ENCODE results near the gene PCBP4.
"Not testable (repeated sequence)": the region's sequence is repeated elsewhere in the genome, so short reads cannot be mapped to it uniquely, and the experiment has no call there.

The PCBP4 gene

DNA sequence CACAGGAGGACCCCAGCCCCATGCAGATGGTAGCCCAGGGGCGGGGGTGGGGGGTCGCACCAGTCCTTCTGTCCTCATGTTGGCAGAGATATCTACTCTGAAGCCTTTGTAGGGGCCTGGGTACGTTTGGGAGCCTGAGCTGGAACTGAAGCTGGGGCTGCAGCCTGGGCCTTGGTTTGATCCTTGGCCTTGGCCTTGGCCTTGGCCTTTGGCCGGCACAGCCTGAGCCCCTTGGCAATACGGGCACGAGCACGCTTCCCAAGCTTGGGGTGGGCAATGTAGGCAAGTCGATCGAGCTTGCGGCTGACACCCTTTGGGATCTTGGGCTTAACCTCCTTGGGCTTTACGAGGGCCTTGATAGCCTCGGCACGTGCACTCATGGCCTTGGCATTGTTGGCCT, 26.4 kb upstream of the PCBP4 start:
- DNase-seq = not testable (repeated sequence)

DNA sequence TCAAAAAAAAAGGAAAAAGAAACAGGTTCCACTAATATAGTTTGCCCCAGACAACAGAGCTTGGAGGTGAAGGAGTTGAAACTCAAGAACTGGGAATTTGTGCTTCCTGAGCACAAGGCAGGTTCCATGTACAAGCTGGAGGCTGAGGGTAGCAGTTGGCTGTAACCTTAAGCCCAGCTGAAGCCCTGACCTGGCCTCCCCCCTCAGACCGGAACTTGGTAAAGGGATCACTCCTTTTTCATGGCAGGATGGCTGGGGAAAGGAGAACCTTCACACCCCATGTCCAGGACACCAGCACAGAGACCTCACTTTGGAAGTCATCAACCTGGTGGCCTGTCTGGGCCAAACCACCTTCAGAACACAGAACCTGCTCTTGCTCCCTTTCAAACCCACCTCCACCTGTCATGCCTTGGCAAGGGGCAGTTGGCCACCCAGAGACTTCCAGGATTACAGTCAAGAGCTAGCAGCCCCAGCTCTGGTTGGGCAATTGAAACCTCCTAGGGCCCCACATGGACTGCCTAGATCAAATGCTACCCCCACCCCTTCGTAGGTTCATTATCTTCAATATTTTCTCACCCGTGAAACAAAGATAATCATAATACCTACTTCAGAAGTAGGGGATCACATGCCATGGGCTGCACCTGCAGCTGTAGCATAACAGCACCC, 24.9 kb upstream of the PCBP4 start:
- no peak for DNase-seq

DNA sequence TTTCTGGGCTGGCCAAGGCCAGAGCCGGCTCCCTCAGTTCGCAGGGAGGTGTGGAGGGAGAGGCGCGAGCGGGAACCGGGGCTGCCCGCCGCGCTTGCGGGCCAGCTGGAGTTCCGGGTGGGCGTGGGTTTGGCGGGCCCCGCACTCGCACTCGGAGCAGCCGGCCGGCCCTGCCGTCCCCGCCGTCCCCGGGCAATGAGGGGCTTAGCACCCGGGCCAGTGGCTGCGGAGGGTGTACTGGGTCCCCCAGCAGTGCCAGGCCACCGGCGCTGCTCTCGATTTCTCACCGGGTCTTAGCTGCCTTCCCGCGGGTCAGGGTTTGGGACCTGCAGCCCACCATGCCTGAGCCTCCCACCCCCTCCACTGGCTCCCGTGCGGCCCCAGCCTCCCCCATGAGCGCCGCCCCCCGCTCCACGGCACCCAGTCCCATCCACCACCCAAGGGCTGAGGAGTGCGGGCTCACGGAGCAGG, 23.3 kb upstream of the PCBP4 start:
- not testable (repeated sequence) for DNase-seq

DNA sequence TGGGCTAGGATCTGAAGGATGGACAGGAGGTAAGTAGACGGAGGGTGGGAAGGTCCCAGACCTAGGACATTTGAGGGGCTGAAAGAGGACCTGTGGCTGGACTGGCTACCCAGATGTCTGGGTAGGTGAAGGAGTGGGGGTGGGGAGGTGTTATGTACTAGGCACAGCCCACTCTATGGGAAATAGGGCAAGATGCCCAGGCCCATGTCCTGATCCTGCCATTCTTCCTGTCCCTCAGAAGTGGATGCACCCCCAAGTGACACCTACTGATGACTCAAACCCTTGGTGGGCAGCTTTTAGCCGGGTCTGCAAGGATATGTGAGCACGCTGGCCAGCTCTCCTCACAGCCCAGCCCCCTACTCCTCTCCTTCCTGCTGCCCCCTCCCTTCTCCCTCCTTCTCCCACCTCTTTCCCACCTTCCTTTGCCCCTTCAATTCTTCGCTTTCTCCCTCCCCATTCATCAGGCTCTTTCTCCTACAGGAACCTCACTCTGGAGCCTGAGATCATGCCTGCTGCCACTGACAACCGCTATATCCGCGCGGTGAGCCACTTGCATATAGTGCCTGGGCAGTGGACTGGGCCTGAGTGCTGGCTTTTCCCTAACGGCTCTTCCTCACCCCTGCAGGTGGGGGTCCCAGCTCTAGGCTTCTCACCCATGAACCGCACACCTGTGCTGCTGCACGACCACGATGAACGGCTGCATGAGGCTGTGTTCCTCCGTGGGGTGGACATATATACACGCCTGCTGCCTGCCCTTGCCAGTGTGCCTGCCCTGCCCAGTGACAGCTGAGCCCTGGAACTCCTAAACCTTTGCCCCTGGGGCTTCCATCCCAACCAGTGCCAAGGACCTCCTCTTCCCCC, 21.3 kb upstream of the PCBP4 start:
- DNase-seq = no peak

DNA sequence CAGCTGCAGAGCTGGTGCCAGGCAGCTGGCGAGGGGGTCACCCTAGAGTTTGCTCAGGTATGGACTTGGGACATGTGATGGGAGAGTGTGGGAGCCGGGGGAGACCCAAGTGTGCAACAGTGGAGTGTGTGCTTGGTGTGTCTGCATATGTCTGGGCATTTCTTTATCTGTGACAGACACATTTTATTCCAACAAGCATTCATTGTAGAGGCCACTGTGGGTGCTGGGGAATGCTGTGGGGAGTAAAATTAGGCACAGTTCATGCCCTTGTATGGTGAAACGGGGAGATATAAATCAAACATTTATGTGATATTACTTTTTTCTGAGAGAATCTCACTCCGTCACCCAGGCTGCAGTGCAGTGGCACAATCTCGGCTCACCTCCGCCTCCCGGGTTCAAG, 20.3 kb upstream of the PCBP4 start:
- no peak for DNase-seq

DNA sequence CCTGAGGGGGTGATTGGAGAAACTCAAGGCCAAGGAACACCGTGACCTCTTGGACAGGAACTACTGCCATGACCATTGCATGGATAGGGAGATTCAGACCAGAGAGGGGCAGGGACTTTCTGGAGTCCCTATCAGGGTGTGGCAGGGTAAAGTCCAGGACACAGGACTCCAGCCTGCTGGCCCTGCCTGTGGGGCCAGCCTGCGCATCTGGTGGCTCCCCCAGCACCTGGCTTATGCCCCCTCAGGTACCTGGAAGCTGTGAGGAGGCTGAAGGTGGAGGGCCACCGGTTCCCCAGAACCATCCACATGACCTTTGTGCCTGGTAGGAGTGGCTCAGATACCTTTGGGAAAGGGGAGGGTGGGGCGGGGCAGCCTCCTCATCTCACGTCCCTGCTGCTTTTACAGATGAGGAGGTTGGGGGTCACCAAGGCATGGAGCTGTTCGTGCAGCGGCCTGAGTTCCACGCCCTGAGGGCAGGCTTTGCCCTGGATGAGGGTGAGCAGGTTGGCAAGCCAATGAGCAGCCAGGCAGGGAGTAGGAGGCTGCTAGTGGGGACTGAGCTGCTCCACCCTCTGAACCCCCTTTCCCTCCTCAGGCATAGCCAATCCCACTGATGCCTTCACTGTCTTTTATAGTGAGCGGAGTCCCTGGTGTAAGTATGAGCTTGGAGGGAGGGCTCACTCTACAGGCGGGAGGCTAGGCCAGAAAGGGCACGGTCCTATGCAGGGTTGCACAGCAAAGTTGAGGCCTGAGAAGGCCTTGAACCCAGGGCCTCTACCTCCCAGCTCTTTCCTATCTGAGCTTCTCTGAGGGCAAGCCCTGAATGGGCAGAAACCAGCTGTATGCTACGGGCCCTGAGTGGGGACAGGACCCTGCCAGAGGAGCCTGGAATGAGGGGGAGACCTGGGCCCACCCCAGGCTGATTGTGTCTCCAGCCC, 19.0 kb upstream of the PCBP4 start:
- DNase-seq = no peak

DNA sequence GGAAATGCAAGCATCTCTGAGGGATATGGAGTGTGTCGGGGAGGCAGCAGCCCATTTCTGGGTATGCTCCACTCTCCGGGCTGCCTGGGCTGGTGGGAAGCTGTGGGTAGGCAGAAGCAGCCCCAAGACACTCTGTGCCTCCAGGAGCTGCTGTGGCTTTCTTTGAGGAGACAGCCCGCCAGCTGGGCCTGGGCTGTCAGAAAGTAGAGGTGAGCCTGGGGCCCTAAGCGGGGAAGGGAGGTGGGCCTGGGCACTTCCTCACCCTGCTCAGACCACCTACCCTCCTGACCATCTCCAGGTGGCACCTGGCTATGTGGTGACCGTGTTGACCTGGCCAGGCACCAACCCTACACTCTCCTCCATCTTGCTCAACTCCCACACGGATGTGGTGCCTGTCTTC, 17.8 kb upstream of the PCBP4 start:
- no peak for DNase-seq

DNA sequence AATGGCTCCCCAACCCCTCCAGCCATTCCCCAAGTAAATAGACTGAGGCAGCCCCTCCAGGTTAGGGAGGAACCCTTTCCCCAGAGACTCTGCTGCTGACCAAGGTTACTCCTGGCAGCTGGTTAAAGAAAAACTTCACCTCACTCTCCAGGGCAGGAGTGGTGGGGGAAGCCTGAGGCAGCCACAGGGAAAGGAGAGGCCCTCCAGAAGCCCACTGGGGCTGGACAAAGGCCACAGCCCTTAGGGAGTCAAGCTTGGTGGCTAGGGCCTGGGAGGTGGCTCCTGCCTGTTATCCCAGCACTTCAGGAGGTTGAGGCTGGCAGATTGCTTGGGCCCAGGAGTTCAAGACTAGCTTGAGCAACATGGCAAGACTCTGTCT, 17.0 kb upstream of the PCBP4 start:
- DNase-seq = no peak

DNA sequence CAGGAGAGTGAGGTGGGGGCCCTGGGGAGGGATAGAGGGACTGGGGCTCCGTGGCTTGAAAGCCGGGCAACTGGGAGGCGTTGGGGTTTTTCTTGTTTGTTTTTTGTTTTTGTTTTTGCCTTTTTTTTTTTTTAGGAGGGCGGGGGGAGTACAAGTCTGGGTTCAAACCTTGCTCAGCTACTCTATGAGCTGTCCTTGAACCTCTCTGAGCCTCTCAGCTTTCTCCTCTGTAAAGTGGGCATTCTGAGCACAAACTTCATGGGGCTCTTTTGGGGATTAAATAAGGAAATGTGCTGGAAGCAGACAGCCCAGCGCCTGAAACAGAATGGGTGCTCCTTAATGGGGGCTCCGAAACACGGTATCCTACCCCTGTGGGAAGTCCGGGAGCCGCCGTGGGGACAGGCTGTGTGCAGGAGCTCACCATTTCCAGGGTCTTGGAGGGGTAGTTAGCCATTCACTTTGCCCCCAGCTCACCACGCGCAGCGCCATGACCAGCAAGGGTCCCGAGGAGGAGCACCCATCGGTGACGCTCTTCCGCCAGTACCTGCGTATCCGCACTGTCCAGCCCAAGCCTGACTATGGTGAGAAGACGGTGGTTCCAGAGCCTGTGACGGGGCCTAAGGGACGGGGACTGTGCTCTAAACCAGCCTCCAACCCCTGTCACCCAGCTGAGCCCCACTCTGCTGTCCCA, 16.5 kb upstream of the PCBP4 start:
- no peak for DNase-seq

DNA sequence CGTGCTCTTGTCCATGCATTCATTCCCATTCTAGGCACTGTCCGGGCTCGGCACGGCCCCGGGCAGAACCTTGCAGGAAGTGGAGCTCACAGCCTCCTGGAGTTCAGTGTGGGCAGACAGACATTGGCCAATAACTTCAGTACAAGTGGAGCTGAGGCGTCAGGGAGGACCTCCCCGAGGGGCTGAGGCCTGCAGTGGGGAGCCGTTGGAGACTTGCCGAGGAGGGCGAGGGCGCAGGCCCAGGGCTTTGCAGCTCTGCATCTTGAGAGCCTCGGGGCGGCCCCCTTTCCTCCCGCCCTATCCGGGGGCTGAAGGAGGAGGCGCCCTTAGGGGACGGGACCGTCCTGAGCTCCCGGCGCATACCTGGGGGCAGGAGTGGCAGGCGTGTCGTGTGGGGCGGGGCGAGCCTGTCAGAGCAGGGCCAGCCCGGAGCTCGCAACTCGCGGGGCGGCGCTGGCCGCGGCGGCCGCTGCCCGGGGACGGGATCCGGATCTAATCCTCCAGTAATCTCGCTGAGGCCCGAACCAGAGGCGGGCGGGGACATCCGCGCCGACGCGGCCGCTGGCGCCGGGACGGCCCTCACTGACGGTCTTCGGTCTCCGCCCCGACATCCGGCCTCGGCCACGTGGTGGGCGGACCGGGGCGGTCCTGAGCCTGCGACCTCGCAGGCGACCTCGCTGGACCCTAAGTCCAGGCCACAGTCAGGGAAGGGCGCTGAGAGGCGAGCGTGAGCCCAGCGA, 15.8 kb upstream of the PCBP4 start, which contains the start of gene ACY1:
Gene ACY1 (plus strand): TSS at position 698 of the 740 bp plus-strand sequence. CDS start 530 bp downstream, outside the sequence.
- peak; percentile 46 for DNase-seq

DNA sequence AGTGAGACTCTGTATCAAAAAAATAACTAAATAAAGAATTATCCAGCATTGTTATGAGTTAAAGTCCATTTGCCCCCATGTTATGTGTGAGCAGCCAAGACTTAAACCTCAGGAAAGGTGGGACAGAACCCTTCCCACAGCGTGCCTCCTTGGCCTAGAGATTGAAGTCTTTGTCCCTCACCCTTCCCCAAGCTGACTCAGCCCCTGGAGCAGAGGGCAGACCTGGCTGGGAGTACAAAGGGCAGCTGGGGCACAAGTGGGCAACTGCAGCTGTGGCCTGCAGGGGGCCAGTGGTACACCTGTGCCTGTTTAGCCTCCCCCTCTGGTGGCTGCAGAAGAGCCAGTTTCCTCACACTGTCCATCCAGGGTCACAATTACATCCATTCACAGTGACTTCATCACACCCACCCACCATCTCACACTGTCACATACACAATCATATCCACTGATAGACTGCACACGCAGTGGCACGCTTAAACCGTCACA, 15.1 kb upstream of the PCBP4 start:
- DNase-seq = peak; percentile 11

DNA sequence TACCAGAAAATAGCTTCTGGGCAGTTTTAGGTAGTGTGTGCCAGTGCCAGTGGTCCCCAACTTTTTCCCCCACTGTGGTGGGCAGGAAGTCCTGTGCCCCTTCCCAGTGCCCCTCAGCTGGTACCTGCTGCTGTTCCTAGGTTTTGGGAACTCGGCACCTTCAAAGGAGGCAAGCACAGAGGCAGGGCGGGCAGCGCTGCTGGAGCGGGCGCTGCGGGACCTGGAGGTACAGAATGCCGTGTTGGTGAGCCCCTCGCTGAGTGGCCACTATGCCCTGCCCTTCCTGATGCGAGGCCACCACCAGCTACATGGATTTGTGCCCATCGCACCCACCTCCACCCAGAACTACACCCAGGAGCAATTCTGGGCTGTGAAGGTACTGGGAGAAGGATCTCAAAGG, 13.0 kb upstream of the PCBP4 start:
- DNase-seq = no peak

DNA sequence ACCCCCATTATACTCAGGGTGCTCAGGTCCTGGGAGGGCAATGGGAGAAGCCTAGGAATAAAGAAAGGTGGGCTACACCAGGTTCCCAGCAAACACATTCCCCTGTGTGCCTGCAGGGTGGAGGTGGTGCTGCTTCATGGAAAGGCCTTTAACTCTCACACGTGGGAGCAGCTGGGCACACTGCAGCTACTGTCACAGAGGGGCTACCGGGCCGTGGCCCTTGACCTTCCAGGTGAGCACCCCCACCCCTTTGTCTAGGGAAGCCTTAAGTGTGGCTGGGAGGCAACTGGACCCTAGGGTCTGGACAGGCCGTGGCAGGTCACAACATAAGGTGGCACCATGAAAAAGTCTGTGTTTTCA, 10.9 kb upstream of the PCBP4 start:
- DNase-seq = no peak

DNA sequence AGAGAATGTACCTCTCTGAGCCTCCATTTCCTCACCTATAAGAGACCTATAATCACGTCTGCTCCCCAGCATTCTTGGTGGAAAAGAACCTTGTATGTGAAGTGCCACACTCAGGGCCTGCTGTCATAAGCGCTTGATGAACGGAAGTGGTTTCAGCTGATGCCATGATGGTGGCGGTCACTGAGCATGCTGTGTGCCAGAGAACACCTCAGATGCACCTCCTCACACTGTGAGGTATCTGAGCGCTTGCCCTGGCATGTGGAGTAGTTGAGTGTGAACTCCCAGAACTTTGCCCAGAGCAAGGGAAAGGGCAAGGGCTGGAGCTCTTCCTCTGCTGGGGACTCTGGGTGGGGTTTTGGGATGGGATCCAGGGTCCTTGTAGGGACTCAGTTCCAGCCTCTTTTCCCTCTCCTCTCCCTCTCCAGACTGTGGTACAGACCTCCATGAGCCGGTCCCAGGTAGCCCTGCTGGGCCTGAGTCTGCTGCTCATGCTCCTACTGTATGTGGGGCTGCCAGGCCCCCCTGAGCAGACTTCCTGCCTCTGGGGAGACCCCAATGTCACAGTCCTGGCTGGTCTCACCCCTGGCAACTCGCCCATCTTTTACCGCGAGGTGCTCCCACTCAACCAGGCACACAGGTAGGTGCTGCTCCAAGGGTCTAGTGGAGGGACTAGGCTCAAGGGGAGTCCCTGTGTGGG, 10.3 kb upstream of the PCBP4 start:
- no peak for DNase-seq

DNA sequence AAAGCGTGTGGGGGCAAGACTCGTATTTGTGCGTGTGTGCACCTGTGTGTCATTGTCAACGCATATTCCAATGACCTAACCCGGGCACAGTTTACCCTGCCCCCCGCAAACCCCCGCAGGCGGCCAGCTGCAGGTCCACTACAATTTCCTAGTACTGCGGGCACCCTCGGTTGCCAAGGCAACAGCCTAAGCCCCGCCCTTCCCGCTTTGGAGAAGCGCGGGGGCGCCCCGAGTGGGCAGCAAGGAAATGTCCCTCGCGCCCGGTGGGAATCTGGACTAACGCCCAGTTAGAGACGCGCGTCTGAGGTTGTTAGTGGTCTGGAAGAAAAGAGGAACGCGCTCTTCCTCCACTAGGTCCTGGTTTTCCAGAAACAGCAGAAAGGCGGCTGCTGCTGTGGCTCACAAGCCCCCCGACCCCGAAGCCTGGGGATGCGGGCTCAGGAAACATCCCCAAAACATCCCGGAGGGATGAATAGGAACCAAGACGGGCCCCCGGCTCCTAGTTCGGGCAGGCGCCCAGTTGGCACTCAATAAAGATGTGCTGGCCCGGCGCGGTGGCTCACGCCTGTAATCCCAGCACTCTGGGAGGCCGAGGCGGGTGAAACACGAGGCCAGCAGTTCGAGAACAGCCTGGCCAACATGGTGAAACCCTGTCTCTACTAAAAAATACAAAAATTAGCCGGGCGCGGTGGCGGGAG, 8.7 kb upstream of the PCBP4 start:
- DNase-seq = no peak

DNA sequence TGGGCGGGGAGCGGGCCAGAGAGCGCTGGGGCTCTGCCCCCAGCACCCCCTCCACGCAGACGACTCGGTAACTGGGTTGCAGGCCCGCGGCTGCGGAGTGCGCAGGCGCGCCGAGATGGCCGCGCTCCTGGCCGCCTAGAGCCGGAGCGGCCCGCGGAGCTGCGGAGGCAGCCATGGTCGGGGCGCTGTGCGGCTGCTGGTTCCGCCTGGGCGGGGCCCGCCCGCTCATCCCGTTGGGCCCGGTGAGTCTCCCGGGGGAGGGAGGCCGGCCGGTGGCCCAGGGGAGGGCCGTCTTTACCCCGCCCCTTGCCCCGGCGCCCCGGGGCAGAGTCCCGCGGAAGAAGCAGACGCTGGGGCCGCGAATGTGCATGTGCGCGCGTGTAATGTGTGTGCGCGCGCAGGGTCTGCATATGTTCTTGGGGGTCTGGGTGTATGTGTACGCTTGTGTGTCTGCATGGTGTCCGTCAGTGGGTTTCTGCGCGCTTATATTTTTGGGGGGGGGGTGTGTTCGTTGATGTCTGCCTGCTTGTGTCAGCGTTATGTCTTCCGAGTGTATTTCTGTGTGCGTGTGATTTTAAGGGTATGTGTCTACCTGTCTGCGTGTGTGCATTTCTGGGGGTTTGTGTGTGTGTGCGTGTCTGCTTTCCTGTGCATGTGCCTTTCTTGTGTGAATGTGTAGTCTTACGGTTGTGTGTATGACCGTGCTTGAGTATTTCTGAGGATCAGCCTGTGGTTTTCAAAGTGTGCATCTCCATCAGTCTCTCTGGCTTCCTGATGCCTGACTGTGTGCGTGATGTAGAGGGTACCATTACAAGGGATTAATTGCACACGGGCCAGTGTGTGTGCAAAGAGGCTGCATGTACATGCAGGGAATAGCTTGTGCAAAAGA, 8.0 kb upstream of the PCBP4 start, which contains the start of gene ABHD14A:
Gene ABHD14A (plus strand): TSS at position 102 of the 889 bp plus-strand sequence. CDS start 72 bp downstream, at position 174.
- no peak for DNase-seq

DNA sequence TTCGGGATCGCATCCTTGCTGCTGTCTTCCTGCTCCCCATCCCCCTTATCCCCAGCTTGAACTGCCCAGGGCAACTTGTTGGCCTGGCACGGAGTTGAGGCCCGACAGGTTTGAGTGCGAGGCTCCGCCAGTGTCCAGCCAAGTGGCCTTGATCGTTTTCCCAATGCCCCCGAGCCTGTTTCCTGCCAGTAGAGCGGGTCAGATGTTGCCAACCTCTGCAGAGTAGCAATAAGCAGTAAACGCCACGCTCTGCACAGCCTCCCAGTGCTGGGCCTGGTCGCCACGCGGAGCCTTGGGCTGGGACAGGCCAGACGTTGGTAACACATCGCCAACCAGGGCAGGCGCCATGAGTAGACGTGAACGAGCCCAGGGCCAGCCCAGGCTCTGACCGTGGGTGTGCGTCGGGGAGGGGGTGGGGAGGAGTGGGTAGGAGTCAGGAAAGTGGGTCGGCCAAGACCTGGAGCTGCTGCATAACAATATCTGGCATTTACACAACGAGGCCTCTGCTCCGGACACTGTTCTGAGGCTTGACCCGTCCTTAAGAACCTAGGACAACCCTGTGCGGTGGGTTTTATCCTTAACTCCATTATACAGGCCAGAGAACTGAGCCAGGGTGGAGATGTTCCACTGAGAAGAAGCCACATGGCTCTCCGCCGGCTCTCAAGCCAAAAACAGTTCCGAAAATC, 7.2 kb upstream of the PCBP4 start:
- DNase-seq = no peak

DNA sequence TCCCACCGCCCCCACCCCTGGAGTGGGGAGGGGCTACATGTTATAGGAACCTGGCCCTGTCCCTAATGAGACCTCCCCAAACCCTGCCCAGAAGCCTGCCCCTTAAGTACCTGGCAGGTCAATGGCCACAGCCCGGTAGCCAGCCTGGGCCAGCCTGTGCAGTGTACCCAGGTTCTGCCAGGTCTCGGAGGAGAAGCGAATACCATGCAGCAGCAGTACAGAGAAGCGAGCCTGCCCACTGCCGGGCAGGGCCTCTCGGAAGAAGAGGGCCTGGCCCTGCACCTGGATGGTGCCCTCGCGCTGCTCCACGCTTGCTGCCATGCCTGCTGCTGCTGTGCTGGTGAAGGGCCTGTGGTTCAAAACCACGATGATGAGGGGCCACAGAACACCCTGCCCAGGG, 4.1 kb upstream of the PCBP4 start:
- no peak for DNase-seq
